GM12873 (cell line): Measurements from ENCODE around the gene CORIN.

Experiments
- TF ChIP-seq, protein P1 (sequence below): IDR thresholded peaks from 2 replicates; pipeline ENCODE4 v1.5.1; 2012; ENCODE audit warnings: low read depth, mild to moderate bottlenecking, moderate library complexity, low read length, control low read depth; ENCODE audit not compliant: insufficient read depth; ENCODE audit errors: missing control alignments

The CORIN gene

DNA sequence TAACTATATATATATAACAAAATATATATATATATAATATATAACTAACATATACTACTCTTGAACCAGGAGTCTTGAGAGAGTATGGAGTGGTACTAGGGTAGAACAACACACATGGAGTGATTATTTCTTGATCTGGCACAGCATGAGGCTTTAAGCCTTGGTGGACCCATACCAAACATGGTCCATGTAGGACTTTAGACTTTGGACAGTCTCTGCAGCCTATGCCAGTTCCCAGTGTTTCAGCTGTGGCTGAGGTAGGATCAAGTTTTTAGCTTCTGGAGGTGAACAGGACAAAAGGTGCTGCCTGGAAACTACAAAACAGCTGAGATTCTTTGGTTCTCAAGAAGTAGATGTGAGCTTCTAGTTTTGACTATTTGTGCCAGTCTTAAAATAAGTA lies 20.6 kb downstream of the CORIN start:
- TF ChIP-seq, protein P1, sequence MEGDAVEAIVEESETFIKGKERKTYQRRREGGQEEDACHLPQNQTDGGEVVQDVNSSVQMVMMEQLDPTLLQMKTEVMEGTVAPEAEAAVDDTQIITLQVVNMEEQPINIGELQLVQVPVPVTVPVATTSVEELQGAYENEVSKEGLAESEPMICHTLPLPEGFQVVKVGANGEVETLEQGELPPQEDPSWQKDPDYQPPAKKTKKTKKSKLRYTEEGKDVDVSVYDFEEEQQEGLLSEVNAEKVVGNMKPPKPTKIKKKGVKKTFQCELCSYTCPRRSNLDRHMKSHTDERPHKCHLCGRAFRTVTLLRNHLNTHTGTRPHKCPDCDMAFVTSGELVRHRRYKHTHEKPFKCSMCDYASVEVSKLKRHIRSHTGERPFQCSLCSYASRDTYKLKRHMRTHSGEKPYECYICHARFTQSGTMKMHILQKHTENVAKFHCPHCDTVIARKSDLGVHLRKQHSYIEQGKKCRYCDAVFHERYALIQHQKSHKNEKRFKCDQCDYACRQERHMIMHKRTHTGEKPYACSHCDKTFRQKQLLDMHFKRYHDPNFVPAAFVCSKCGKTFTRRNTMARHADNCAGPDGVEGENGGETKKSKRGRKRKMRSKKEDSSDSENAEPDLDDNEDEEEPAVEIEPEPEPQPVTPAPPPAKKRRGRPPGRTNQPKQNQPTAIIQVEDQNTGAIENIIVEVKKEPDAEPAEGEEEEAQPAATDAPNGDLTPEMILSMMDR = no peak

DNA sequence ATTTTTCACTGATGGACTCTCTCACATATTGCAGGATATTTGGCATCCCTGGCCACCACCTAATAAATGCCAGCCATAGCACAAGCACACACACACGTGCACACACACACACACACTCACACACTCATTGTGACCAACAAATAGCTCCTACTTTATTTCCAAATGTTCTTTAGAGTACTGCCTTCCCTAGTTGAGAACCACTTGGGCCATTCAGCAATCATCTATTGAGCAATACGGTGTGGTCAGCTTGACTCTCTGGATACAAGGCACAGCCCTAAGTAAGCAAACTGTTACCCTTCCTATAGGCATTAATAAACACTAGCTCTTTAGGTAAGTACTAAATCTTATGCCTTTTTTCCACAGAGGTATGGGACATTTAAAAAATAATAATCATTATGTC lies 21.1 kb downstream of the CORIN start:
- TF ChIP-seq, protein P1 = no peak

DNA sequence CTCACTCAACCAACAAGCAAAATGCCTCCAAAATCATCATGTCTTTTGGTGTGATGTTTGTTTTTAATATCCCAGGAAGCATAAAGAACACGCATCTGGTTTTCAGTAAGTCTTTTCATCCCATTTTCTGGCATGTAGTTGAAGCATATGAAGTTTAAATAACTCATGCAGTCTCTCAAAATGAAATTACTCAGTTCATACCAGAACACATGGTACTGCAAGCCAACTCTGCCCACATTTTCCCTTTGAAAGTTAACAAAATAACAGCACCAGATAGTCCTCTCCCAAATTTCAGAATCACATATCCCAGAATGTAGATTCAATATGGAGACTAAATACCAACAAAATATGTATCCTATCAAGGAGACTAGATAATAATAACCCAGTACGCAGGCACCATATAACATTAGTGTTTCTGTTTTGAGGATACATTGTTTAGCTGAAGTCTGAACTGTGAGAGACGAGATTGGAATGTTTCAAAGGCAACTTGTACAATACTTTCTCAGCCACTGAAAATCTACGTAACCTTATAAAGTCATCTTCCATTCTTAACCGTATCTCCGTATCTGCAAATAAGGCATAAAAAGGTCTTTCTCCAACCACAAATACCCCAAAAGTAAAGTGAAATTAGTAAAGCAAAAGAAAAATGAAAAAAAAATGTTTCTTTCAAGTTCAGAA lies 23.1 kb downstream of the CORIN start:
- TF ChIP-seq, protein P1 = no peak

DNA sequence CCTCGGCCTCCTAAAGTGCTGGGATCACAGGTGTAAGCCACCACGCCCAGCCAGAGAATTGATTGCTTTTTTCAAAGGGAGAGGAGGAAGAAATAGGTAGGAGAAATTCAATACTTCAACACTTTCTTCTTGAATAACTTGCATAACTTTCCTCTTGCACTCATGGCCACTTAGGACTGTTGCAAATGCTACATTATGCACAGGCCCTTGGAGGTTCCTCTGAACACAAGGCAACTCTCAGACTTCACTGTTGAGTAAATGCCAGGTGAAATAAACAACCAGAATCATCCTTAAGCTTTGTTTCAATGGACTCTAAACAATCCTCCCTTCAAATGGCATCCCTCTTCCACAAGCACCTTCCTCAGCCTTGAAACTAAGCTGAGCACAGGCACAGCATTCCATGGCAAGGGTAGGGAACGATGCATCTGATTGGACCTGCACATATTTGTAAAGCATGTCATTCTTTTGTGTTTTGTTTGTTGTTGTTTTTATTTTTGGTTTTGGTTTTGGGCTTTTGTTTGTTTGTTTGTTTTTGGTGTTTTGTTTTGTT lies 28.1 kb downstream of the CORIN start:
- TF ChIP-seq, protein P1 = no peak

DNA sequence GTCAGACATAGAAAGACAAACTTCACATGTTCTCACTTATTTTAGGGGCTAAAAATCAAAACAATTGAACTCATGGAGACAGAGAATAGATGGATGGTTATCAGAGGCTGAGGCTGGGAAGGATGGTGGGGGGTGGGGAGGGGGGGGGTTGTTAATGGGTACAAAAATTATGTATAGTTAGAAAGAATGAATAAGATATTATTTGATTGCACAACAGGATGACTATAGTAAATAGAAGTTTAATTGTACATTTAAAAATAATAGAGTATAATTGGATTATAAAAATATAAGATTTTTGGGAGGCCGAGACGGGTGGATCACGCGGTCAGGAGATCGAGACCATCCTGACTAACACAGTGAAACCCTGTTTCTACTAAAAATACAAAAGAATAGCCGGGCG lies 33.3 kb downstream of the CORIN start:
- TF ChIP-seq, protein P1 = no peak

DNA sequence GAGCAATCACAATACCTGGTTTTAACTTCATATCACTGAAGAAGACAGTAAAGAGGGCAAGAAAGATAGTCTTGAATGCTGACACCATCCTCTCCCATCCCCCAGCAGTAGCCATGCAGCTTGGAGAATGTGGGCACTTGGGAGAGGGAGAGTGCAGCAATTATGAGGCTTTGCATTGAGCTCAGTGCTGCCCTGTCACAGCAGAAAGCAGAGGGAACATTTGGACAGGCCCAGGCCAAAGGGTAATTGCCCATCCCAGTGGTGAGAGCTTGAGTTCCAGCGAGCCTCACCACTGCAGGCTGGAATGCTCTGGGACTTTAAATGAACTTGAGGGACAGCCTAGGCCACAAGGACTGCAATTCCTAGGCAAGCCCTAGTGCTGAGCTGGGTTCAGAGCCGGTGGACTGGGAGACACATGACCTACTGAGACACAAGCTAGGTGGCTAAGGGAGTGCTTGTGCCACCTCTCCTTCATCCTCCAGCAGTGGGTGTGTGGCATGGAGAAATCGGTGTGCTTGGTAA lies 36.3 kb downstream of the CORIN start:
- TF ChIP-seq, protein P1 = no peak

DNA sequence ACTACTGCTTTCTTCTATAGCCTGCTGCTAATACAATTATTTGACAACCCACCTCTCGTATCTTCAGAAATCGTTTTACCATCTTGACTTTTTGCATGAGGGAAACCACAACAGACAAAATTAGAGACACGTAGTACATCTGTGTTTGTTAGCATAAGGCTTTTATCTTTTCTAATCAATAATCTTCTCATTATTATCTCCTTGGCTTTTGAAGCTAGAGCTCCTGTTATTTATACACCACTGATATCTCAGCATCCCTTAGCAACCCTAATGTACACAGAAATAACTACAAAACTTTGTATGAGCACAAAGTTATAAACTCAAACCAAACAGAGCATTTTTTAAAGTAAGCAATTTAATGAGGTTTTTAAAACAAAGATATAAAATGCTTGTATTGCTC lies 39.7 kb downstream of the CORIN start:
- TF ChIP-seq, protein P1 = no peak
